Lung (tissue), 12 donors: ENCODE data around the gene RPGRIP1L. TPM values are rescaled to one million over a fixed set of nuclear protein-coding genes. Genes with fewer than 3 reads are reported as not detected.

ENCODE experiments used
- ATAC-seq: fragments of 200-7000 bp; cut with Tn5 transposase; one replicate; pipeline ENCODE4 v1.9.1; 2020; ENCODE audit warnings: moderate number of reproducible peaks; ENCODE audit not compliant: insufficient read depth, low FRiP score
- DNase-seq, 3 donors: peaks; one replicate each; pipeline ENCODE4 v3.0.0-alpha.2; 2013 to 2017
- H3K27ac ChIP-seq, 2 donors: one replicate each; pipeline ENCODE4 v1.5.1; 2013; ENCODE audit warnings: mild to moderate bottlenecking in 2 of 2, moderate library complexity in 2 of 2, control low read depth in 1 of 2, inconsistent platforms in 1 of 2, low read depth in 1 of 2, low read length in 1 of 2
- H3K27me3 ChIP-seq, 3 donors: one replicate each; pipeline ENCODE4 v1.5.1; 2013; ENCODE audit warnings: low read length in 2 of 3; ENCODE audit not compliant: control insufficient read depth in 3 of 3, insufficient read depth in 3 of 3
- H3K36me3 ChIP-seq, 4 donors: one replicate each; pipeline ENCODE4 v1.5.1; 2013; ENCODE audit warnings: low read length in 4 of 4, mild to moderate bottlenecking in 1 of 4, moderate library complexity in 1 of 4; ENCODE audit not compliant: control insufficient read depth in 4 of 4, insufficient read depth in 4 of 4
- H3K4me1 ChIP-seq, 5 donors: one replicate each; pipeline ENCODE4 v1.5.1; 2013; ENCODE audit warnings: low read length in 5 of 5, mild to moderate bottlenecking in 2 of 5, moderate library complexity in 1 of 5; ENCODE audit not compliant: control insufficient read depth in 5 of 5, insufficient read depth in 5 of 5
- H3K4me3 ChIP-seq: one replicate; pipeline ENCODE4 v1.5.1; 2013; ENCODE audit warnings: mild to moderate bottlenecking, control low read depth, moderate library complexity
- H3K9ac ChIP-seq, 2 donors: one replicate each; pipeline ENCODE4 v1.5.1; 2013; ENCODE audit warnings: low read length in 2 of 2, control low read depth in 1 of 2; ENCODE audit not compliant: insufficient read depth in 1 of 2
- H3K9me3 ChIP-seq, 4 donors: one replicate each; pipeline ENCODE4 v1.5.1; 2013; ENCODE audit warnings: low read length in 3 of 4, mild to moderate bottlenecking in 1 of 4, moderate library complexity in 1 of 4; ENCODE audit not compliant: control insufficient read depth in 4 of 4, insufficient read depth in 3 of 4
- CTCF ChIP-seq: IDR thresholded peaks from 2 replicates; pipeline ENCODE4 v1.5.1; 2012; ENCODE audit warnings: mild to moderate bottlenecking; ENCODE audit errors: control extremely low read depth, extremely low read depth
- WGBS, 2 donors: extraction: QIAGEN DNeasy Blood & Tissue Kit; methylation state at CpG; one replicate each; pipeline ENCODE4 v1.1.7; 2013; 5-methylcytosine and 5-hydroxymethylcytosine counted together
- polyA plus RNA-seq, 2 donors: library from polyadenylated mRNA; stranded (reverse); fragments of 200-250 nt; gene quantifications; one replicate each; pipeline ENCODE4 v1.2.1, GENCODE V29; 2013
- total RNA-seq, 2 donors: library from RNA; depleted of rRNA in 1 of 2; stranded (reverse); fragments of >200 nt in 1 of 2; gene quantifications; one replicate each; pipeline ENCODE4 v1.2.1, GENCODE V29; 2014 to 2021
- donor health status: control.
- donor health status: control.
- donor health status: Bipolar disorder and iron deficiency.
- donor health status: healthy.
- donor health status: DM: yes; HTN: yes; CAD: no.

RPGRIP1L gene
- total and polyA plus RNA-seq, 4 donors, result 2.2 to 17.9 (median 6.2) TPM

- ATAC-seq (no peak), DNase-seq (no peak)
- no peak overlapping the region for H3K9ac ChIP-seq
- H3K27ac ChIP-seq, result no peak overlapping the region
- H3K27me3 ChIP-seq, result no peaks in the 10 kb centered on the region
- H3K4me3 ChIP-seq, result no peak overlapping the region
- H3K9me3 ChIP-seq, result no peaks in the 10 kb centered on the region
- H3K36me3 ChIP-seq, result peaks cover 0 to 6% (median 5%) of the 10 kb centered on the region in 4 donors
- TF ChIP-seq CTCF, result no peak
- H3K4me1 ChIP-seq, result no peaks in the 10 kb centered on the region
- WGBS, 2 donors, result 93 to 94% methylated on average over 1 of the region's 1 CpG
These were observed 8.6 kb downstream of the RPGRIP1L start for GRCh38 chr16:53695070-53695469.

- peaks cover 0 to 6% (median 3%) of the 10 kb centered on the region in 4 donors for H3K36me3 ChIP-seq
- WGBS, 2 donors, result 96 to 97% methylated on average over 5 of the region's 5 CpGs
- DNase-seq, result no peak
- ATAC-seq, result no peak
- no peak for TF ChIP-seq CTCF
- H3K27me3 ChIP-seq, result no peaks in the 10 kb centered on the region
- no peak overlapping the region for H3K4me3 ChIP-seq
- no peak overlapping the region for H3K27ac ChIP-seq
- H3K9me3 ChIP-seq, result no peaks in the 10 kb centered on the region
- no peak overlapping the region for H3K9ac ChIP-seq
- no peaks in the 10 kb centered on the region for H3K4me1 ChIP-seq
These were observed 10.3 kb downstream of the RPGRIP1L start for GRCh38 chr16:53693320-53693719.

- Histone ChIP-seq H3K9ac (no peak overlapping the region), H3K27ac (no peak overlapping the region), H3K9me3 (no peaks in the 10 kb centered on the region), H3K4me1 (no peaks in the 10 kb centered on the region), H3K36me3 (peaks cover 0 to 6% (median 3%) of the 10 kb centered on the region in 4 donors), H3K27me3 (no peaks in the 10 kb centered on the region), H3K4me3 (no peak overlapping the region)
- no peak for TF ChIP-seq CTCF
- ATAC-seq (no peak), DNase-seq (peak in 2 of 3 donors; percentile 8 to 15)
- WGBS, 2 donors, result 93 to 97% methylated on average over 5 of the region's 5 CpGs
These were observed 11.5 kb downstream of the RPGRIP1L start for GRCh38 chr16:53692146-53692545.

GRCh38 chr16:53690771-53691170, 12.9 kb downstream of the RPGRIP1L start:
- no peaks in the 10 kb centered on the region for H3K4me1 ChIP-seq
- peaks cover 0 to 10% (median 5%) of the 10 kb centered on the region in 4 donors for H3K36me3 ChIP-seq
- H3K4me3 ChIP-seq, result no peak overlapping the region
- no peak for TF ChIP-seq CTCF
- WGBS, 2 donors, result 92 to 98% methylated on average over 2 of the region's 2 CpGs
- H3K9me3 ChIP-seq, result no peaks in the 10 kb centered on the region
- ATAC-seq, result no peak
- H3K9ac ChIP-seq, result no peak overlapping the region
- no peaks in the 10 kb centered on the region for H3K27me3 ChIP-seq
- H3K27ac ChIP-seq, result no peak overlapping the region
- no peak for DNase-seq
